ENCODE data around the gene STAG1. TPM values are rescaled to one million over a fixed set of nuclear protein-coding genes. Genes with fewer than 3 reads are reported as not detected.
"Not testable (repeated sequence)": the region's sequence is repeated elsewhere in the genome, so short reads cannot be mapped to it uniquely, and the experiment has no call there.

STAG1 gene
- total RNA-seq, 1 experiment from 2014 or later: 31.9 TPM

DNA sequence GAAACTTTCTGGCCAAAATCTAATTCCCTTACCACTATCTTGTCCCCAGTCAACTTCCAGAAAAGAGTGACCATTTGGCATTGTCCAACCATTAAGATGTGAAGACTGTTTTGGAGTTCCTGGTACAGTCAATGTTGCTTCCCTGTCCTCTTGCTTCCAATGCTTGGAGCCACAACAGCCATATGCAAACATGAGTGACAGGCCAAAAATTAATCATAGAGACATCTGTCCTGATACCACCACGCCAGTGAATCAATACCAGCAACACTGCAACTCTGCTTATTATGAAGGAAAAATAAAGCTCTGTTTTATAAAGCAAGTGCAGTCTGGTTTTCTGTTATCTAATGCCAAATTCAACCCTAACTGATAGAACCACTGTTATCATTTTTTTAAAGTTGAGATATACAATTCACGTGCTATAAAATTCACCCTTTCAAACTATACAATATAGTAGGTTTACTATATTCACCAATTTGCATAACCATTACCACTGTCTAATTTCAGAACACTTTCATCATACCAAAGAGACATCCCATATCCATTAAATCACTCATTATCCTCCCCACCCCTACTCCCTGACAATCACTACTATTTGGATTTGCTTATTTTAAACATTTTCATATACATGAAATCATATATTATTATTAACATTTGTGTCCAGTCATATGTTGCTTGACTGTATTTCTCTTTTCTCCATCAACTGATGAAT is 76.9 kb downstream of the STAG1 start:
- Histone ChIP-seq H3K27ac (no peak overlapping the region), H3K4me3 (no peak overlapping the region), H3K4me1 (replicated peaks) (peaks cover 11% of the 10 kb centered on the region; the same call in 1 of the 2 replicates), H3K9me3 (replicated peaks) (no peaks in the 10 kb centered on the region), H3K27me3 (replicated peaks) (no peaks in the 10 kb centered on the region), H3K36me3 (no peaks in the 10 kb centered on the region)
- DNase-seq (ENCODE audit: low read depth in 1 of 2, low spot score in 2 of 2): no peak

GRCh38 chr3:136672457-136672856 is 79.7 kb downstream of the STAG1 start:
- H3K9me3 ChIP-seq (replicated peaks): no peaks in the 10 kb centered on the region
- H3K4me3 ChIP-seq: no peak overlapping the region
- no peaks in the 10 kb centered on the region for H3K27me3 ChIP-seq (replicated peaks)
- peaks cover 14% of the 10 kb centered on the region for H3K4me1 ChIP-seq (replicated peaks)
- no peak overlapping the region for H3K27ac ChIP-seq
- no peak for DNase-seq (ENCODE audit: low read depth in 1 of 2, low spot score in 2 of 2)
- peaks cover 4% of the 10 kb centered on the region; the same call in 1 of the 2 replicates for H3K36me3 ChIP-seq

GRCh38 chr3:136671921-136672320 is 80.3 kb downstream of the STAG1 start:
- Histone ChIP-seq H3K4me1 (replicated peaks) (peaks cover 14% of the 10 kb centered on the region), H3K27ac (no peak overlapping the region), H3K4me3 (no peak overlapping the region), H3K36me3 (peaks cover 4% of the 10 kb centered on the region; the same call in 1 of the 2 replicates), H3K9me3 (replicated peaks) (no peaks in the 10 kb centered on the region), H3K27me3 (replicated peaks) (no peaks in the 10 kb centered on the region)
- DNase-seq (ENCODE audit: low read depth in 1 of 2, low spot score in 2 of 2): no peak

- Histone ChIP-seq H3K36me3 (peaks cover 4% of the 10 kb centered on the region; the same call in 1 of the 2 replicates), H3K27me3 (replicated peaks) (no peaks in the 10 kb centered on the region), H3K4me3 (no peak overlapping the region), H3K9me3 (replicated peaks) (no peaks in the 10 kb centered on the region), H3K27ac (no peak overlapping the region), H3K4me1 (replicated peaks) (peaks cover 11% of the 10 kb centered on the region)
- no peak for DNase-seq (ENCODE audit: low read depth in 1 of 2, low spot score in 2 of 2)
Observed at GRCh38 chr3:136670166-136670565, 82.0 kb downstream of the STAG1 start.

- Histone ChIP-seq H3K4me3 (no peak overlapping the region), H3K27me3 (replicated peaks) (no peaks in the 10 kb centered on the region)
- DNase-seq (ENCODE audit: low read depth in 1 of 2, low spot score in 2 of 2): peak in 1 of 2 experiments; percentile 14
Observed at GRCh38 chr3:136667081-136667480, 85.1 kb downstream of the STAG1 start.

DNA sequence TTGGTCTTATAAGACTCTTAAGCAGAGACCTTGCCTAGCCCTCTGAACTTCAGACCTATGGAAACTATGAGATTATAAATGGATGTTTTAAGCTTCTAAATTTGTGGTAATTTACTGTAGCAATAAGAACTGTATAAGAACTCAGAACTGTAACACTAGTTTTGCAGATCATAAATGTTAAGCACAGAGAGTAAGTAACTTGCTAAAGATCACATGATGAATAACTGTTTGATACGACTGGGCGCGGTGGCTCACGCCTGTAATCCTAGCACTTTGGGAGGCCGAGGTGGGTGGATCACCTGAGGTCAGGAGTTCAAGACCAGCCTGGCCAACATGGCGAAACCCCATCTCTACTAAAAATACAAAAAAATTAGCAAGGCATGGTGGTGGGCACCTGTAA is 85.9 kb downstream of the STAG1 start:
- not testable (repeated sequence) for DNase-seq (ENCODE audit: low read depth in 1 of 2, low spot score in 2 of 2); H3K4me3 ChIP-seq; H3K9me3 ChIP-seq (replicated peaks); H3K27me3 ChIP-seq (replicated peaks); H3K27ac ChIP-seq; H3K36me3 ChIP-seq
- H3K4me1 ChIP-seq (replicated peaks): peaks cover 11% of the 10 kb centered on the region

More at GRCh38 chr3:136667081-136667480, 85.1 kb downstream of the STAG1 start:
- peaks cover 11% of the 10 kb centered on the region for H3K4me1 ChIP-seq (replicated peaks)
- no peaks in the 10 kb centered on the region for H3K9me3 ChIP-seq (replicated peaks)
- no peak overlapping the region for H3K27ac ChIP-seq
- peaks cover 4% of the 10 kb centered on the region; the same call in 1 of the 2 replicates for H3K36me3 ChIP-seq

DNA sequence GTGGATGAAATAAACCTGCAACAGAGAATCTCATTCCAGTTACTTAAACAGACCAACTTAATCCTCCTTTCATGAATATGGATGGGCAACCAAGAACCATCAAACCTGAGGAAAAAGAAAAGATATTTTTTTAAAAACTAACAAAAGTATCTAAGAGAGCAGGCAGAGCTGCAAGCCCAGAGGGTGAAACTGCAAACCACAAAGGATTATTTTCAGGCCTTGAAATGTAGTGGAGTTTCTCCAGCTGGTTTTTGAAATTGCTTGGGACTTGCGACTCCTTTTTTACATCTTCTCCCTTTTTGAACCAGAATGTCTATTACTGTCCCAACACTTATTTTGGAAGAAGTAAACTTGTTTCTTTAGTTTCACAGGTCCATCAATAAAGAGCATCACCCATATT is 87.4 kb downstream of the STAG1 start:
- H3K27ac ChIP-seq: no peak overlapping the region

DNA sequence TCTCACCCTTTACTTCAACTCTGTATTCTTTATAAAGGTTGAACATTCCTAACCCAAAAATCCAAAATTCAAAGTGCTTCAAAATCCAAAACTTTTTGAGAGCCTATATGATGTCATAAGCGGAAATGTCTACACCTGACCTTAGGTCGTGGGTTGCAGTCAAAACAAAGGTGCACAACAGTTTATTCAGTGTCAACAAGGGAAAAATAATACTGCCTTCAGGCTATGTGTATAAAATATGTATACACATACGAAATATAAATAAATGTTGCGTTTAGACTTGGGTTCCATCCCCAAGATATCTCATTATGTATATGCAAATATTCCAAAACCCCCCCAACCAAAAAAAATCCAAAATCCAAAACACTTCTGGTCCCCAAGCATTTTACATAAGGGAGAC is 90.9 kb downstream of the STAG1 start:
- no peak overlapping the region for H3K4me3 ChIP-seq

More for the DNA sequence above, 87.4 kb downstream of the STAG1 start:
- Histone ChIP-seq H3K4me3 (no peak overlapping the region), H3K4me1 (replicated peaks) (peaks cover 8% of the 10 kb centered on the region), H3K27me3 (replicated peaks) (no peaks in the 10 kb centered on the region), H3K9me3 (replicated peaks) (no peaks in the 10 kb centered on the region), H3K36me3 (peaks cover 4% of the 10 kb centered on the region; the same call in 1 of the 2 replicates)
- DNase-seq (ENCODE audit: low read depth in 1 of 2, low spot score in 2 of 2): no peak

DNA sequence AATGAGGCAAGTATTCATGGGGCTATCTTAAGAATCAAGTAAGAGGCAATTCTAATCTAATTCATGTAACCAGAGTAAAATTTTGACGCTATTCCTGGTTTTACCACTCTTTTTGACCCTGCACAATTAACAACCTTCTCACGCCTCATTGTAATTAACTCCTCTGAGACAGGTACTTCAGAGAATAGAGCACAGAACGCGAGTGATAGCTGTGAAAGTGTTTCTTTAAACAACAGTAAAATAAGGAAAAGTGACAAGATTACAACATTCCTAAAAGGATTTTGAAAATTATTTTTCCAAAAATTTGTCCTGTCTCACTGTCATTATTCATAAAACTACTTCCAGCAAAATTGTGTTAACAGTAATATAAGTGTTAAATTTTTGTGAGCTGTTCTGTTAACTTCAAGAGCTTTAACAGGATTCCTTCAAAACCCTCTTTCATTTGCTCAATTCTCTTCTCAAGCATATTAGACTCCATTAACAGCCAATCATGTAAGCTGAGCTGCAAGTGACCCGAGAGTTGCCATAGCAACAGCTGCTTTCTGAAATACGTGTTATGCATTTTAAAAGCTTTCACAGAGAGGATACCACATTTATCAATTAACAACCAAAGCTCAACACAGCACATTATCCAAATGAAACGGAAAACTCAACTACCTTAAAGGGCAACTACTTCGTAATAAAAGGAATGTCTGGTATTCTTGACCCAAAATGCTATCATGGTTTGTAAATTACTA is 93.1 kb downstream of the STAG1 start:
- no peak overlapping the region for H3K27ac ChIP-seq
- DNase-seq (ENCODE audit: low read depth in 1 of 2, low spot score in 2 of 2): no peak
- no peak overlapping the region for H3K4me3 ChIP-seq
- H3K27me3 ChIP-seq (replicated peaks): no peaks in the 10 kb centered on the region
- H3K9me3 ChIP-seq (replicated peaks): no peaks in the 10 kb centered on the region
- no peaks in the 10 kb centered on the region for H3K36me3 ChIP-seq
- no peaks in the 10 kb centered on the region for H3K4me1 ChIP-seq (replicated peaks)

More for the DNA sequence above, 90.9 kb downstream of the STAG1 start:
- Histone ChIP-seq H3K9me3 (replicated peaks) (no peaks in the 10 kb centered on the region), H3K27ac (no peak overlapping the region), H3K4me1 (replicated peaks) (no peaks in the 10 kb centered on the region), H3K27me3 (replicated peaks) (no peaks in the 10 kb centered on the region), H3K36me3 (no peaks in the 10 kb centered on the region)
- no peak for DNase-seq (ENCODE audit: low read depth in 1 of 2, low spot score in 2 of 2)

DNA sequence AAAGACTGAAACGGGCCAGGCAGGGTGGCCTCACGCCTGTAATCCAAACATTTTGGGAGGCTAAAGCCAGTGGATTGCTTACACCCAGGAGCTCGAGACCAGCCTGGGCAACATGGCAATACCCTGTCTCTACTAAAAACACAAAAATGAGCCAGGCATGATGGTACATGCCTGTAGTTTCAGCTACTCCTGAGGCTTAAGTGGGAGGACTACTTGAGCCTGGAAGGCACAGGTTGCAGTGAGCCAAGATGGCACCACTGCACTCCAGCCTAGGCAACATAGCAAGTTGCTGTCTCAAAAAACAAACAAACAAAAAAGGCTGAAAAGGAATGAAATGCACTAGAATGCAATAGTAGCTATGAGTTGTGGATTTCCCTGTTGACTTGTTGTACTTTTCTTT is 94.7 kb downstream of the STAG1 start:
- Histone ChIP-seq H3K9me3 (replicated peaks) (peaks cover 3% of the 10 kb centered on the region; the same call in 1 of the 2 replicates), H3K27ac (no peak overlapping the region), H3K4me3 (no peak overlapping the region), H3K4me1 (replicated peaks) (no peaks in the 10 kb centered on the region), H3K27me3 (replicated peaks) (no peaks in the 10 kb centered on the region), H3K36me3 (no peaks in the 10 kb centered on the region)
- DNase-seq (ENCODE audit: low read depth in 1 of 2, low spot score in 2 of 2): no peak

DNA sequence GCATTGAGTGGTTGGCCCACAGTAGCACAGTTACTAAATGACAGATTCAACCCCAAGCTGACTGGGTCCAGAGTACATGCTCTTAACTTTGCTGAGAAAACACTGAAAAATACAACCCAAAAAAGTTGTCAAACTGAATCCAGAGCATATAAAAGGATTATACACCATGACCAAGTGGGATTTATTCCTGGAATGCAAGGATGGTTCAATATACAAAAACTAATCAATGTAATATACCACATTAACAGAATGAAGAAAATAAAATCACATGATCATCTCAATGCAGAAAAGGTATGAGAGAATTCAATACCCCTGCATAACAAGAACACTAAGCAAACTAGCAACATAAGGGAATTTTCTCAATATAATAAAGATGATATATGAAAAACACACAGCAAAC is 98.5 kb downstream of the STAG1 start:
- Histone ChIP-seq H3K9me3 (replicated peaks) (peaks cover 3% of the 10 kb centered on the region; the same call in 1 of the 2 replicates), H3K4me1 (replicated peaks) (no peaks in the 10 kb centered on the region), H3K4me3 (no peak overlapping the region), H3K27ac (no peak overlapping the region), H3K27me3 (replicated peaks) (no peaks in the 10 kb centered on the region), H3K36me3 (no peaks in the 10 kb centered on the region)
- DNase-seq (ENCODE audit: low read depth in 1 of 2, low spot score in 2 of 2): no peak

- H3K27me3 ChIP-seq (replicated peaks): no peaks in the 10 kb centered on the region
- no peak overlapping the region for H3K27ac ChIP-seq
- peaks cover 3% of the 10 kb centered on the region; the same call in 1 of the 2 replicates for H3K9me3 ChIP-seq (replicated peaks)
- peaks cover 3% of the 10 kb centered on the region; the same call in 1 of the 2 replicates for H3K4me1 ChIP-seq (replicated peaks)
- DNase-seq (ENCODE audit: low read depth in 1 of 2, low spot score in 2 of 2): no peak
- H3K4me3 ChIP-seq: no peak overlapping the region
- no peaks in the 10 kb centered on the region for H3K36me3 ChIP-seq
Observed at GRCh38 chr3:136651581-136651980, 100.6 kb downstream of the STAG1 start.

DNA sequence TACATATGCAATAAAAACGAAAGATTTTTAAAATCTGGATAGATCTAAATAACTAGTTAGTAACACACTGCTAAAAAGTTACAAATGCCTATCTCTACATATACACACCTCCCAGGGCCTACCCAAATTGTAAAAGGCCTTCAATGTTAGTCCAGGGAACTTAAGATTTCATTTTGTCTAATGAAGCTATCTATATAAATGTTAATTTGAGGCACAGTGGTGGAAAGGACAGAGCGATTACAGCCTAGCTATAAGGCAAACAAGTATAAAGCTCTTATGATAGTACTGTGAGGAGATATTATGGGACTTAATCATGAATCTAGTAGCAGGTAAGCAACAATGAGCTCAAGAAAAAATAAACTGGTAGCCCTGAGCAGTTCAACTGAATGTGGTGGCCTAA is 101.7 kb downstream of the STAG1 start:
- no peak for DNase-seq (ENCODE audit: low read depth in 1 of 2, low spot score in 2 of 2)
- Histone ChIP-seq H3K36me3 (no peaks in the 10 kb centered on the region), H3K4me3 (no peak overlapping the region), H3K9me3 (replicated peaks) (peaks cover 3% of the 10 kb centered on the region; the same call in 1 of the 2 replicates), H3K4me1 (replicated peaks) (peaks cover 3% of the 10 kb centered on the region; the same call in 1 of the 2 replicates), H3K27me3 (replicated peaks) (no peaks in the 10 kb centered on the region), H3K27ac (no peak overlapping the region)

DNA sequence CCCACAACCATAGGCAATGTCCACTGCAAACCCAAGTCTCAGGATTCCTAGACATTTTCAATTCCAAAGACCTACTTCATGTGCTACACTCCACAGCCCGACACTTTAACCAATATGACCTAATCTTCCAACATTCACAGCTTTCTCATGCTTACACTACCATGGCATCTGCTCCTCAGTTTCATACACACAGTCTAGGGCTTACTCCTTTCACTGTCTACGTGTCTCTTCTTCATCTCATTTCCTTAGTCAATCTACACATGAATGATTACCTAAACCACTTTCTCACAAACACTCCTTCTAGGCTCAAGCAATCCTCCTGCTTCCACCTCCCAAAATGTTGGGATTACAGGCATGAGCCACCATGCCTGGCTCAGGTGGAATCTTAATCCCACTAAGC is 106.3 kb downstream of the STAG1 start:
- Histone ChIP-seq H3K27ac (no peak overlapping the region), H3K9me3 (replicated peaks) (no peaks in the 10 kb centered on the region), H3K27me3 (replicated peaks) (no peaks in the 10 kb centered on the region), H3K4me3 (no peak overlapping the region), H3K36me3 (no peaks in the 10 kb centered on the region), H3K4me1 (replicated peaks) (peaks cover 3% of the 10 kb centered on the region; the same call in 1 of the 2 replicates)
- DNase-seq (ENCODE audit: low read depth in 1 of 2, low spot score in 2 of 2): no peak

Measured in SJSA1 (cell line).